BE2C (cell line): ENCODE measurements around the gene SCG2.

ENCODE experiments used
- DNase-seq: peaks from one replicate; pipeline ENCODE4 v3.0.0-alpha.2; 2020
- H3K27me3 ChIP-seq: fragments of 250-450 bp; sonication (Bioruptor Pico); 2 replicates; pipeline ENCODE4 v1.5.1; 2020; ENCODE audit warnings: mild to moderate bottlenecking
- H3K36me3 ChIP-seq: fragments of 250-450 bp; sonication (Bioruptor Pico); 2 replicates; pipeline ENCODE4 v1.5.1; 2020; ENCODE audit warnings: mild to moderate bottlenecking
- H3K4me1 ChIP-seq: fragments of 250-450 bp; sonication (Bioruptor Pico); 2 replicates; pipeline ENCODE4 v1.5.1; 2020
- H3K4me3 ChIP-seq: 2 replicates; pipeline ENCODE4 v1.5.1; 2011; ENCODE audit warnings: low read depth, low read length
- H3K9me3 ChIP-seq: fragments of 250-450 bp; sonication (Bioruptor Pico); 2 replicates; pipeline ENCODE4 v1.5.1; 2020
- TF ChIP-seq, protein P1 (sequence below): IDR thresholded peaks from 2 replicates; pipeline ENCODE4 v1.5.1; 2012; ENCODE audit warnings: mild to moderate bottlenecking, low read depth, low read length

The SCG2 gene

DNA sequence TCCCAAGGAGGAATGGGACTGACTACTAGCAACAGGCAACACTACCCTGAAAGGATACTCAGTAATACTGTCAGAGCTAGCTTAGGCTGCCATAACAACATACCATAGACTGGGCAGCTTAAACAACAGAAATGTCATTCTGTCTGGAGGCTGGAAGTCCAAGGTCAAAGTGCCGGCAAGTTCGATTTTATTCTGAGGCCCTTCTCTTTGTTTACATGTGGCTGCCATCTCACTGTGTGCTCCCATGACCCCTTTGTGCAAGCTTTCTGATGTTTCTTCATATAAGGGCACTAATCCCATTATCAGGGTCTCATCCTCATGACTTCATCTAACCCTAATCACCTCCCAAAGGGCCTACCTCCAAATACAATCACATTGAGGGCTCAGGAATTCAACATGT is 30.7 kb upstream of the SCG2 start:
- H3K27me3 ChIP-seq = no peaks in the 10 kb centered on the region
- no peaks in the 10 kb centered on the region for H3K4me1 ChIP-seq
- H3K36me3 ChIP-seq = no peaks in the 10 kb centered on the region
- no peaks in the 10 kb centered on the region for H3K9me3 ChIP-seq
- DNase-seq = no peak
- TF ChIP-seq, protein P1, sequence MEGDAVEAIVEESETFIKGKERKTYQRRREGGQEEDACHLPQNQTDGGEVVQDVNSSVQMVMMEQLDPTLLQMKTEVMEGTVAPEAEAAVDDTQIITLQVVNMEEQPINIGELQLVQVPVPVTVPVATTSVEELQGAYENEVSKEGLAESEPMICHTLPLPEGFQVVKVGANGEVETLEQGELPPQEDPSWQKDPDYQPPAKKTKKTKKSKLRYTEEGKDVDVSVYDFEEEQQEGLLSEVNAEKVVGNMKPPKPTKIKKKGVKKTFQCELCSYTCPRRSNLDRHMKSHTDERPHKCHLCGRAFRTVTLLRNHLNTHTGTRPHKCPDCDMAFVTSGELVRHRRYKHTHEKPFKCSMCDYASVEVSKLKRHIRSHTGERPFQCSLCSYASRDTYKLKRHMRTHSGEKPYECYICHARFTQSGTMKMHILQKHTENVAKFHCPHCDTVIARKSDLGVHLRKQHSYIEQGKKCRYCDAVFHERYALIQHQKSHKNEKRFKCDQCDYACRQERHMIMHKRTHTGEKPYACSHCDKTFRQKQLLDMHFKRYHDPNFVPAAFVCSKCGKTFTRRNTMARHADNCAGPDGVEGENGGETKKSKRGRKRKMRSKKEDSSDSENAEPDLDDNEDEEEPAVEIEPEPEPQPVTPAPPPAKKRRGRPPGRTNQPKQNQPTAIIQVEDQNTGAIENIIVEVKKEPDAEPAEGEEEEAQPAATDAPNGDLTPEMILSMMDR = no peak
- no peak overlapping the region for H3K4me3 ChIP-seq

- H3K36me3 ChIP-seq = no peaks in the 10 kb centered on the region
- H3K27me3 ChIP-seq = no peaks in the 10 kb centered on the region
- no peak for DNase-seq
- TF ChIP-seq, protein P1 = no peak
- no peaks in the 10 kb centered on the region for H3K9me3 ChIP-seq
- H3K4me1 ChIP-seq = no peaks in the 10 kb centered on the region
- no peak overlapping the region for H3K4me3 ChIP-seq
These were observed 24.6 kb upstream of the SCG2 start for GRCh38 chr2:223626716-223627115.

- Histone ChIP-seq H3K9me3 (no peaks in the 10 kb centered on the region), H3K4me1 (no peaks in the 10 kb centered on the region), H3K4me3 (no peak overlapping the region), H3K27me3 (no peaks in the 10 kb centered on the region), H3K36me3 (no peaks in the 10 kb centered on the region)
- TF ChIP-seq, protein P1 = no peak
- no peak for DNase-seq
These were observed 23.5 kb upstream of the SCG2 start for GRCh38 chr2:223625652-223626051.

- TF ChIP-seq, protein P1 = no peak
- Histone ChIP-seq H3K4me3 (no peak overlapping the region), H3K4me1 (no peaks in the 10 kb centered on the region), H3K9me3 (no peaks in the 10 kb centered on the region), H3K36me3 (no peaks in the 10 kb centered on the region), H3K27me3 (no peaks in the 10 kb centered on the region)
- no peak for DNase-seq
These were observed 19.7 kb upstream of the SCG2 start for GRCh38 chr2:223621901-223622300.

- Histone ChIP-seq H3K4me1 (no peaks in the 10 kb centered on the region), H3K36me3 (no peaks in the 10 kb centered on the region), H3K4me3 (no peak overlapping the region), H3K9me3 (no peaks in the 10 kb centered on the region), H3K27me3 (no peaks in the 10 kb centered on the region)
- TF ChIP-seq, protein P1 = no peak
- DNase-seq = no peak
These were observed 17.4 kb upstream of the SCG2 start for GRCh38 chr2:223619486-223620129.

- H3K4me3 ChIP-seq = no peak overlapping the region
- H3K4me1 ChIP-seq = peaks cover 6% of the 10 kb centered on the region; the same call in 1 of the 2 replicates
- H3K9me3 ChIP-seq = no peaks in the 10 kb centered on the region
- H3K27me3 ChIP-seq = no peaks in the 10 kb centered on the region
- no peak for DNase-seq
- H3K36me3 ChIP-seq = no peaks in the 10 kb centered on the region
- TF ChIP-seq, protein P1 = peak; percentile 50
These were observed 16.2 kb upstream of the SCG2 start for GRCh38 chr2:223618172-223619035.
